HG02588 (cell line): ENCODE data around the gene NFYC.
"Not testable (repeated sequence)": the region's sequence is repeated elsewhere in the genome, so short reads cannot be mapped to it uniquely, and the experiment has no call there.

Experiments
- ATAC-seq: cut with Tn5 transposase; IDR thresholded peaks from one replicate; pipeline ENCODE4 v1.9.1; 2021; ENCODE audit warnings: mild to moderate bottlenecking, moderate library complexity; ENCODE audit not compliant: unreplicated experiment

The NFYC gene

GRCh38 chr1:40664791-40665190, 26.7 kb upstream of the NFYC start:
- ATAC-seq, result no peak

GRCh38 chr1:40665335-40666171, 26.0 kb upstream of the NFYC start, which contains the start of gene RIMS3:
RIMS3 (minus strand) TSS chr1:40665682; CDS start chr1:40641925, 23,757 bp downstream.
- ATAC-seq, result peak; percentile 73

GRCh38 chr1:40668769-40669525, 22.6 kb upstream of the NFYC start:
- ATAC-seq, result peak; percentile 71

- no peak for ATAC-seq
These were observed 18.1 kb upstream of the NFYC start for GRCh38 chr1:40673452-40673851.

- no peak for ATAC-seq
These were observed 15.0 kb upstream of the NFYC start for GRCh38 chr1:40676501-40676900.

GRCh38 chr1:40679165-40679953, 12.1 kb upstream of the NFYC start:
- ATAC-seq, result no peak

- ATAC-seq, result no peak
These were observed 6.8 kb upstream of the NFYC start for GRCh38 chr1:40684669-40685068.

GRCh38 chr1:40687059-40687458, 4.4 kb upstream of the NFYC start:
- no peak for ATAC-seq

GRCh38 chr1:40687661-40688060, 3.8 kb upstream of the NFYC start:
- ATAC-seq, result no peak

GRCh38 chr1:40689737-40690136, 1.8 kb upstream of the NFYC start:
- no peak for ATAC-seq

- ATAC-seq, result no peak
These were observed 550 bp upstream of the NFYC start for GRCh38 chr1:40690771-40691537.

GRCh38 chr1:40692429-40692895, 958 bp downstream of the NFYC start:
- no peak for ATAC-seq

GRCh38 chr1:40693425-40693824, 1.9 kb downstream of the NFYC start:
- ATAC-seq, result no peak

GRCh38 chr1:40694353-40694874, 2.9 kb downstream of the NFYC start:
- ATAC-seq, result no peak

- ATAC-seq, result no peak
These were observed 4.8 kb downstream of the NFYC start for GRCh38 chr1:40696294-40696693.

GRCh38 chr1:40697436-40697835, 5.9 kb downstream of the NFYC start:
- no peak for ATAC-seq

GRCh38 chr1:40699787-40700186, 8.3 kb downstream of the NFYC start:
- peak; percentile 70 for ATAC-seq

- no peak for ATAC-seq
These were observed 10.2 kb downstream of the NFYC start for GRCh38 chr1:40701684-40702083.

GRCh38 chr1:40702810-40703209, 11.3 kb downstream of the NFYC start:
- not testable (repeated sequence) for ATAC-seq

GRCh38 chr1:40703316-40703715, 11.8 kb downstream of the NFYC start:
- no peak for ATAC-seq
